Activated CD4-positive, alpha-beta T cell treated with anti-CD3 and anti-CD28 coated beads, Interleukin-2, Interleukin-4, amounts not matched to agents 100 ng/mL and 50 ng/mL, durations not matched to agents 16 hours and 8 hours (primary cell): ENCODE data around the gene CRHR2.
"Not testable (repeated sequence)": the region's sequence is repeated elsewhere in the genome, so short reads cannot be mapped to it uniquely, and the experiment has no call there.

ENCODE experiments used
- DNase-seq: peaks from one replicate; pipeline ENCODE4 v3.0.0-alpha.2; 2020; ENCODE audit warnings: low spot score

Gene CRHR2

DNA sequence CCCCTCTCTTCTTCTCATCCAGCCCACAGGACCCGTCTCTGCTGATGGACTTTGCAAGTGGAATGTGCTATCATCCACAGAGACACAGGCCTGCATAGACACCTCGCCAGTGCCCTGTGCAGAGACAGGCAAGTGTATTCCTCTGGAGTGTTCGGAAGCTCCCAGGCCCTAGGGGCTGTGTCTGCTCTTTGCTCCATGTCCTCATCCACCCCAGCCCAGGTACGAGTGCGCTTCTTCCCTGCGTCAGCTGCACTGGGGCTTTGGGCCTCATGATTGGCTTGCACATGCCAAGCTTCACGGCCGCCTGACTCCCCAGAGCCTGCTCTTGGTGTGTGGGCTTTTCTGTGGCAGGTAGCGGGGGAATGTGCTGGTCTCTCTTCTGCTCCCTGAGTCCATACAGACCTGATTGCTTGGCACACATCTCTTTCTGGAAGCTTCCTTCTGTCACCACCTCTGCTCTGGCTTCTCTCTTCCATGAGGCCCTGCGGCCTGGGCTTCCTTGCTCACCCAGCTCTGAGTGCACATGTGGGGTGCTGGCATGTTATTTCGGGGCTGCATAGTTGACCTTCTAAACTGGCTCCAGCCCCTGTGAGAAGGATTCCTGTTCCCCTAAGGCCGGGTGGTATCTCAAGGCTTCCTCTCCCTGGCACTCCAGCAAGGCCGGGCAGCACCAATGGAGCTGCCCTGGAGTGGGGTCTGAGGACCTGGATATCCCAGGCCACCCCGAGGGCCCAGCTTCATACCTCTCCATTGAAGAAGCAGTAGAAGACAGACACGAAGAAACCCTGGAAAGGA, 27.8 kb downstream of the CRHR2 start:
- DNase-seq: no peak

DNA sequence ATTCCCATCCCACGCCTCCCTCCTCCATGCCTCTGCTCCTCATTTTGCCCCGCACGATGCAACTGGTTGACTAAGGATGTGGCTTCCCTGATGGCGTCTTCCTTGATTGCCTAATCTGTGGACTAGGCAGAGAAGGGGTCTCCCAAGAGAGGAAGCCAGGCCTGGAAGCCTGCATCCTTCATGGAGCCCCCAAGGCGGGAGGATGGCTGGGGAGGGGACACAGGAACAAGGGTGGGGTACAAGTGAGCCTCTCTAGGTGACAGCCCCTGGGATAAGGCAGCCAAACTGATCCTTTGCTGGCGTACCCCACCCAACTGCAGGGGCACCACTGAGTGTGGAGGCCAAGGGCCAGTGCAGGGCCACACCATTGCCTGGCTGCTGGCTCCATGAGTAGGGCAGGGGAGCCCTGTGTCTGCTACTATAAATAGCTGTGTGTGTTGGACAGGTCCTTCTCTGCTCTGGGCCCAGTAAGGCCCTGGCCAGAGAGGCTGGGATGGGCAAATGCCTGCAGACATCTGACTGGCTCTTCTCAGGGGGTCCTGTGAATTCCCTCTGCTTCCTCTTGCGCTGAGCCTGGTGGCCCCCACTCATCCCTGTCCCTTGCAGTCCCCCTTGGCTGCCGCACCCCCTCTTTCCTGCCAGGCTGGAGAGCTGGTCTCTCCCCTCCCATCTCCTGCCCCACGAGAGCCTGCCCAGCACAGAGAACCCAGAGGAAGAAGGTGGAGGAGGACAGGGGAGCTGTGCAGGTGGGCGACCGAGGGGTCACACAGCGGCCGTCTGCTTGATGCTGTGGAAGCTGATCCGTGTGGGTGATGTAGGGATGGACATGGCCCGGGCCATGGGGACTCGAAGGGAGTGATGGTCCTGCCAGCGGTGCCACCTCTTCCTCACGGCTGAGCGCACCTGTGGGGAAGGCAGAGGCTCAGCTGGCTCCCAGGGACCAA, 29.3 kb downstream of the CRHR2 start:
- DNase-seq: no peak

DNA sequence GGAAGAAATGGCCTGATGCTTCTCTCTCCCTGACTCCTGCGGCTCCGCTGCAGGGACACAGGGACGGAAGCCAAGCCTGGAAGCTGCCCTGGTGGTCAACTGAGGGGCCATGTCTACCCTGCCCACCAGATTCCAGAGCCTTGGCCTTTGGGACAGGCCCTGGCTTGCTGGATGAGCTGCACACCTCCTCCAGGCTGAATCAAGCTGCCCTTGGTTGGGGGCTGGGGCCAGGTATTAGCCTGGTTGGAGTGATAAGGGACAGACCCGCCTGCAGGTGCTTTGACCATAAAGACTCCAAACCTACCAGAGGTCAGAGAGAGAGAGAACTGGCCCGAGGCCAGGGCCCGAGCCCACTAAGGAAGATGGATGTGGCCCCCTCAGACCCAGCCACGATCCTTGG, 30.1 kb downstream of the CRHR2 start:
- DNase-seq: no peak

DNA sequence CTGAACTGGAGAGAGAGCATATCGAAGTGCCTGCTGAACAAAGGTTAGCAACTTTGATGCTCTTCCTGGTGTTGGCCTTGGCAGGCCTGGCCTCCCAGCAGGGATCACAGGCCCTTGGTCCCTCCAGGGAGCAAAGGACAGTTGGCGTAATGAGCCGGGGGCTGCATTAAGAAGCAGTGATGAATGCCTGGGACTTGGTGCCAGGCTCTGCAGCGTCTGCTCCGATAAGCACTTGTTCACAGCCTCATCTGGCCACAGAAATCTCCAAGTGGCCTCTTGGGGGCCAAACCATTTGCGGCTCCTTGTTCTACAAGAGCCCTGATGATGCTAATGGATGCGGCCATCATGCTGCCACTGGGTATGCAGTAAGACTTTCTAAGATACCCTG, 31.8 kb downstream of the CRHR2 start:
- DNase-seq: no peak

DNA sequence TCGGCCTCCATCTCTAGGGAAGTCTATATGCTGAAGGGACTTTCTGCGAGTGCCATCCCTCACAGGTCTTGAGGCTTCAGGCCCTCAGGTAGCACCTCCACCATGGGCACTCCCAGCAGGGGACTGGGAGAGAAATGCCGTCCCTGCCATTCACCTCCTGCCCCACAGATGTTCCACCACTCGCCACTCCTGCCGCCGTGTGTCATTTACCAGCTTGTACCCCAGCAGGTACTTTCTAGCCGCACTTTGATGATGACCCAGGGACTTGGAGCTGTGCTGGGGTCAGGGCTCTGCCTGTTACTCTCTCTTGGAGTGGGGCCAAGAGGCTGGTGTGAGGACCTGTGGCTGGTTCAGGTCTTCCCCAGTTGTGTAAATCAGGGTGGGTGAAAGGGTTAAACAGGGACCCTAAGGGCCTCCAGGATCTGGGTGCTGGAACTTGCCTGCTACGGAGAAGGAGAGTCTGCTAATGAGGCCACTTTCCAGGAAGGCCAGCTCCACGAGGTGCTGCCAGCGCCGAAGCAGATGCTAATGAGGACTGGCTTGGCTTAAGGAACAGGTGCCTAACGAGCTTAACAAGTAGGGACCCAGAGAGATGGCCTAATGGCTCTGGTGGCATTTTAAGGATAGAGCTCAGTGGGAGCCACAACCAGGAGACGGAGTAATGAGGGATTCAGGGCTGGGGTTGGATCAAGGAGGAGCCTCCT, 32.4 kb downstream of the CRHR2 start:
- DNase-seq: no peak

DNA sequence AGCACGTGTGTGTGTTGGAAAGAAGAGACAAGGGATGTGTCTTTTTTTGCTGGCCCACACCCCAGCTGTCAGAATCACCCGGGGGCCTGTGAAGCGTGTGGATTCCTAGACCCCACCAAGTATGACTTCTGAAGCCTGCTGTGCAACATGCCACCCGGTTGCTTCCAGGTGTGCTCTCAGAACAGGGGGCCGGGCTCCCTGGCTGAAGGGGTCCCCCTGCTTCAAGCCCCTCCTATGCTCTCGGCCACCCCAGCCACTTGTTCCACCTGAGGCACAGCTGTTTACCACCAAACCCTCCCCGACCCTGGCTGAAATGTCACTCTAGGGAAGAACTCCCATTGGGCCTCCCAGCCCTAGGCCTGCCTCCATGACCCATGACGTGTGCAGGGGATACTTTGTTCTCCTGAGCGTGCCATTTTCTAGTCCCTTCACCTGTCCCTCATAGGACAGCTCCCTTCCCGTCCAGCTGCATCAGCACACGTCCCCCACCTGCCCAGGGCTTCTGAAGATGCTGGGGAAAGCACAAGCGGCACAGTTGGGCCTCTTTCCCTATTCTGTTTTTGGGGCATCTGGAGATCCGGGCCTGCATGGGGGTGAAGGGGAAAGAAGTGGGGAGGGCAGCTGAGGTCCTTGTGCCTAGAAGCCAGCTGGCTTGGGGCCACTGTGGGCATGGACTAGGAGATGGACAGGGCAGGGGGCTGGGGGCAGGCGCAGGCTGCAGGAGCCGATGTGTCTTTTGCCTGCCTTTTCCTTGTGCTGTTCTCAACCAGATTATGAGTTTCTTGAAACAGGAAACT, 33.3 kb downstream of the CRHR2 start:
- no peak for DNase-seq

DNA sequence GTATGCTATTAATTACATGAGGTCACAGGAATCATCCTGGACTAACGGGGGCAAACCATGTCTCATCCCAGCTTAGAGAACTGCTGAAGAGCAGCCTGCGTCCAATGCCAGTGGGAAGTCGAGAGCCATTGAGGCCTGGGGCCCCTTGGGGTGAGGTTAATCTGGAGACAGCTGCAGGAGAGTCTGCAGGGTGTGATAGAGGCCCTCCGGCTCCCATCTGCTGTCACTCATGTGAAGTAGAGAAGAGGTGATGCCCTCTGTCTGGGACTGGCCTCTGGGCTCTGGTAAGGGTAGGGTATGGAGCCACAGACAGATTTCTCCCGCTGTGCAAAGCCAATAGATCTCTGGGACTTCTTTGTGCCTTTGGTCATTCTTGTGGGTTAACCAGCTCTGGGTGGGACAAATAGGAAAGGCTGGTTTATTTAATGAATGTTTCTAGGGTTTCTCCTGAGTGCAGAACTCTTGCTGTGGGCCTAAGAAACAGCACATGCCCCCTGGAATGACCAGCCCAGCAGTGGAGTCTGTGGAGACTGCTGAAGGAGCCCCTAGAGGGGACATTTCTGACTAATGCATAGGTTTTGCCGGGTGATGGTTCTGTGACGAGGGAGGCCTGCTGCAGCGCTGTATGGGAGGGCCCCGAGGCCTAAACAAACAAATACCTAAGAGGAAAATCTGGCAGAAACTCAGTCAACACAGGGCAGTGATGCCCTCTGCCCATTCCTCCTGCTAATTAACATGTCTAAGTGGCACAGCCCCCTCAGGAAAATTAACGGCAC, 34.5 kb downstream of the CRHR2 start:
- no peak for DNase-seq

DNA sequence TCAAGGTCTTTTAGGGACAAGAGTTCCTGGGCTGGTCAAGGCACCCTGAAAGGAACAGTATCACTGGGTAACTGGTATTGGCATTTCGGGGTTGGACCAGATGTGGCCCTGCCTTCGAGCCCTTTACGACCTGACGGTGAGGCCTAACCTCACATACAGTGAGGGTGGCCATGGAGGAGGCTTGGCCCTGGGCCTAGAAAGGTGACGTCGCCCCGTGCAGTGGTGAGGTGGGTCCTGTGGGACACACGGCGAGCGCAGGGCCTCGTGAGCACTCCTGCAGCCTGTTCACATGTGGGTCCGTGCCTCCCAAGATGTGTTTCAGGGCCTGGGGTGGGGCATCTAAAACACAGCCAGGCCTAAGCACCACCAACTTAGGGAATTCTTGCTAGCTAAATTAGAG, 36.1 kb downstream of the CRHR2 start:
- DNase-seq: no peak

DNA sequence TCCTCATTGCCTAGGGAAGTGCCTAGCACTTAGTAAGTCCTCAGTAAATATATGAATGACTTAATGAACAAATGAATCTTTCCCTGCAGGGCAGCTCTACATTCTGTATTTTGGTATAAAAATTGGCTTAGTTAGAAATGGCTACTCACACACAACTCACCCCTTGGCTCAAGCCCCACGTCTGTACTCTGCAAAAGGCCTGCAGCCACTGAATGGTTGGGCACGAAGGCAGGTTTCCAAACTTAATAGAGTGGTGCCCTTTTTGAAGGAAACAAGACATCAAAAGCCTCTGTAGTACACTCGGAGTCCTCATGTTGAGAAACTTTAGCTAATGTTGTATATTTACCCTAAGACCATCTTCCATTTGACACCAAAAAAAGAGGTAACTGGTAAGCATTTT, 36.6 kb downstream of the CRHR2 start:
- DNase-seq: no peak

DNA sequence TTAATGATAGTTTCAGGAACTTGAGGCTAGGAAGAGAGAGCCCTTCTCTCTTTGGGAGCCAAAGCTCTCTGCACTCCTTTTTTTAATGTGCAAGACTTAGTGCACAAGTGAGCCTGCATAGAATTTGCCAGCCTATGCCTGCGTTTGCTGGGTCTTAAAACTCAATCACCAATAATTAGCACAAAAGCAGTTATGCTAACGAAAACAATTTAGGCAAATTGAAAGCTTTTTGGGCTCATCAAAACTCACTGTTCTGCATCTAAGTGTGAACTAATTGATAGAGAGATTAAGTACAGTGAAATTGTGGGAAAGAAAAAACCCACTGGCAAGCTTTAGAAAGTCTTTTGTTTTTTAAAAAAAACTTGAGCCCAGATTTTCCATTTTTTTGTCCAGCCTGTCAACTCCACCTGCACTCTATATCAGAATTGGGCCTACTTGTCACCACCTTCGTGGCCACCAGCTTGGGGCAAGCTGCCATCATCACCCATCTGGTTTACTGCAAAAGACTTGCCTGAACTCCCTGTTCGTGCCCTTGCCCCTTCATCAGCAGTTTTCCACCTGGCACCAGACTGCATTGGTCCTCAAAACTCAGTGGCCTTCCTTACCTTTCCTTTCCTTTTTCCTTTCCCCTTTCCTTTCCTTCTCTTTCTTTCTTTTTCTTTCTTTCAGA, 37.8 kb downstream of the CRHR2 start:
- no peak for DNase-seq

DNA sequence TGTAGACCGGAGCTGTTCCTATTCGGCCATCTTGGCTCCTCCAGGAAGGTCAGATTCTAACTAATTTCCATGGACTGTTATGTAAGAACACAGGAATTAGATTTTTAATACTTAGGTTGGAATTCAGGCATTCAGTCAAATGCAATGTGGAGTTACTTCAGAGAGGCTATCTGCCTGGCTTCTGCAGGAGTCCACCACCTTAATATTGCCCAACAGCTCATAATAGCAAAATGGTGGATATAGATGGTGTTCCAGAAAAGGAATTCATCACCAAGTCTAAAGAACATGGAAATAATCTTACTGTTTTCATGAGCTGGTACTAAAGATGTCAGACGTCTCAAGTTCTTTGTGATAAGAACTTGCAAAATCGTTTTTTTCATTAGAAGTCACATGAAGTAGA, 39.5 kb downstream of the CRHR2 start:
- no peak for DNase-seq

DNA sequence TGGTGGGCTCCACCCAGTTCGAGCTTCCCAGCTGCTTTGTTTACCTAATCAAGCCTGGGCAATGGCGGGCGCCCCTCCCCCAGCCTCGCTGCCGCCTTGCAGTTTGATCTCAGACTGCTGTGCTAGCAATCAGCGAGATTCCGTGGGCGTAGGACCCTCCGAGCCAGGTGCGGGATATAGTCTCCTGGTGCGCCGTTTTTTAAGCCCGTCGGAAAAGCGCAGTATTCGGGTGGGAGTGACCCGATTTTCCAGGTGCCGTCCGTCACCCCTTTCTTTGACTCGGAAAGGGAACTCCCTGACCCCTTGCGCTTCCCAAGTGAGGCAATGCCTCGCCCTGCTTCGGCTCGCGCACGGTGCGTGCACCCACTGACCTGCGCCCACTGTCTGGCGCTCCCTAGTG, 39.9 kb downstream of the CRHR2 start:
- DNase-seq: not testable (repeated sequence)

DNA sequence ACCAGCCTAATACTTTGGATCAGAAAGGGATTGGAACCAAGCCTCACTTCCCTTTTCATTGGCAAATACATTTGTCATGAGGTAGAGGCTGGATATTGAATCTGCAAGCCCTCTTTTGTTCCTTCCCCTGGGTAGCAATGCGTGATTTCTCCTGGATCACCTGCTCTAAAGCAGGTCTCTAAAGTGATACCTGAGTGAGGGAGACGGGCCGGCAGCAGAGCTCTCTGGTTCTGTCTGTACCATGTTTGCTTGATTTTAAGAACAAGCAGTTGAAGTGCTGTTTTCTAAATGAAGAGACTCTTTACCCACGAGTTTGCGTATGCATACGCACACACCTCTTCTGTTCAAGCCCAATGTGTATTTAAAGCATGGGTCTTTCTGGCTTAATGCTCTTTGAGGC, 46.5 kb downstream of the CRHR2 start:
- DNase-seq: no peak

DNA sequence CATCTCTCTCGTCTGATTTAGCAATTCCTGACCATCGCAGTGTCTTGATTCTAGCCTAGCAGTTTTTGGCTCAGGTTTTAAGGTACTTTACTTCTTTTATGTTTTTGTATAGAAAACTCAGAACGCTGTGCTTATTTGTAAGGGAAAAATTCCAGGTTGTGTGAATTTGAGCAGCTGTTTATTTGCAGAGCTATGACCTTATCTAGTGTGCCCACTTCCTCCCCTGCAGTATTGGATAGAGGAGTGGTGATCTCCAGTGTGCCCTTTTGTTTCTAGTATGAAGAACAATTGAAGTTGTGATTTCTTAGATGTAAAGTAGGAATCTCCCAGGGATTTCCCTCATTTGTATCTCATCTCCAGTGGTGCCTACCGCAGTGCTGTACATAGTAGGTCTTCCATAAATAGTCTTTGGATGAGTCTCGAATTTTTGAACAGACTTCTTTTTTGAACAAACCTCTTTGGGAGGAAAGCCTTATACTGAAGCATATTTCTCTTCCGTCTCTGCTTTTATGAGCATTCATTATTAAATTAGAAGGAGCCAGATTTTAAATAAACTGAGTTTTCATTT, 47.5 kb downstream of the CRHR2 start:
- no peak for DNase-seq

DNA sequence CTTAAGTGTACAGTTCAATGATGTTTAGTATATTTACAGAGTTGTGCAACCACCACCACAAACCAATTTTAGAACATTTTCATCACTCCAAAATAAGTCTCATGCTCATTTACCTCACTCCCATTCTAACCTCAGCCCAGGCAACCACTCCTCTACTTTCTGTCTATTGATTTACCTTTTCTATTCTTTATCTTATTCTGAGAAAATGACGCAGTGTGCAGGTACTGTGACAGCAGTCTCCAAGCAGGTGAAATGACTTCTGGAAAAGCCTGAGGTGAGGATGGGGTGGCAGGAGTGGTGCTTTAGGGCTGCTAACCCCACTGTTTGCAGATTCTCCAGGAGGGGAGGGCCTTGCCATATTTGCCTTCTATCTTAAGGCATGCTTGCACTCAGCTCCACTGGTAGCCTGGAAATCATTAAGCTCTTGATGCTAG, 48.0 kb downstream of the CRHR2 start:
- no peak for DNase-seq

DNA sequence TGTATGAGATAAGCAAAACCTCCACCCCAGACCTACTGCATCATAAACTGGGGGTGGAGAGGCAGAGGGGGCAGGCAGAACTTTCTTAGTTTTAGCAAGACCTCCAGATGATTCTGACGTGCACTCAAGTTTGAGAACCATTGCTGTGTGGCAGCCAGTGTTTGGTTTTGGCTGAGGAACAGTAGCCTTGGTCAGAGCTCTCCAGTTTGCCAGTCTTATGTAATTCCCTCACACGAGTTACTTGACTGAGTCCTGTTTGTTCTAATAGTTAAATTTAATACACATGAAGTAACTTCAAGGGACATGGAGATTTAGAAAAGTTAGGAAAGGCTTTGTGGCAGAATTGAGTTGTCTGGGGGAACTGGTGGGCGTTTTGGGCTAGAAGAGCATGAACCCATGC, 49.0 kb downstream of the CRHR2 start:
- DNase-seq: no peak

DNA sequence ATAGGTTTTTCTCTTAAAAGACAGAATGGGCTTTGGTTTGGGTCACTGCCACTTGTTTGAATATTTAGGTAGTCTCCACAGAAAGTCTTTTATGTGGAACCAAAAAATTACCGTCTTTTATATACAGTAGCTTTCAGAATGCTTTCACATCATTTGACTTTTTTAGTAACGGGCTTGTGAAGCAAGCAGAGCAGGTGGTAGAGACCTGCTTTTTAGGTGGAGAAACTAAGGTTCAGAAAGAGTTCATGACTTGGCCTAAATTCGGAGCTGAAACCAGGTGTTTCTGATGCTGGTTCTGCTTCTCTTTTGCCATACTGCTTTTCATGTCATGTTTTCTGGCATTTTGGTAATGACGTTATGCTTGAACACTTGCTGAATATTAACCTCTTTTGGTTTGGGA, 51.3 kb downstream of the CRHR2 start:
- DNase-seq: no peak

DNA sequence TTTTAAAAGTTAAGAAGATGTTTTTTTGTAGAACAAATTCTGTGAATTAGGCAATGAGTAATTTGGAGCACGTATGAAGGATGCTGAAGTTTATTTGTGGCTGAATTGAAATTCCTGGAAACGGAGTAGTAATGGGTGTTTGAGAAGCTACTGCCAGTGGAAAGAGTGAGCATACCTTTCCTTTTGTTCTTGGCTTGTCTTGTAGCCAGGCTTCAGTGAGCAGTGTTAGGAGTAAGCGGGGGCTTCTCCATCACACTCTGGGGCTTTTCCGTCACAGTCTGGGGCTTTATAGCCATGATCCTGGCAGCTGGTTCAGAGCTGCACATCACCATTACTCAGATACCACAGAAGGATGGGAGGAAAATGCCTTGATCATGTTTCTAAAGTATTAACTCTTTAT, 55.2 kb downstream of the CRHR2 start:
- DNase-seq: peak; percentile 35

DNA sequence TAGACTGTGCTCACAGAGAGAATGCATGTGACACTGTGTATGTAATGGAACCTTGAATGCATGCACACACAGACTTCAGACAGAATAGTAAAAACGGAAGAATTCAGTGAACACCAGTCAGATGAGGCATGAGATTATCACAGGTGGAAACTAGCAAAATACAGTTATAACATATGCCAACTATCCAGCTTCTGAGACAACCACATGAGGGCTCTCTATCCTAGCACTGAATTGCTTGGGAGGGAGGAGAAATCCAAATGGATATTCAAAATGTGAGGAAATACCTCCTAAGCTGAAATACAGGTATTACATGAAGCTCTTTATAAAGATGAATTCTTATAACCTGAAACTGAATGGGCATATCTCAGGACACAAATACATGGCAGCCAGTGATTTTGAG, 57.0 kb downstream of the CRHR2 start:
- DNase-seq: no peak

DNA sequence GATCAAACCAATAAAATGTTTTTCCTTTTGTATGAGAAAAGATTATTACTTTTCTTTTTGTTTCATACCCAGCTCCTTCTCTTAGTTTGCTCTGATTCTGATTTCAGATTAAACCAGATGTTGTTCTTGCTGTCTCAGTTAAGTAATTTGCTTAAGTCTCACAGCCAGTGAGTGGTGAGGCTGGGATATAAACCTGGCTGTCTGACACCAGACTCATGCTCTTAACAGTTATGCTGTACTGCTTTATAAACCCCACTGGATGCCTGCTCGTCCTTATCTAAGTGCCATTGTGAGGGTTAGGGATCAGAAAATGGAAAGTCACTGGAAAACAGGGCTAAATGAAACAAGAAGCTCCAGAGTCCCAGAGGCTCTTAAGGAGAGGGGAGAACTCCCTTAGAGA, 63.3 kb downstream of the CRHR2 start:
- DNase-seq: no peak
